GM12878 (cell line): ENCODE results near the gene NOC4L. TPM values are rescaled to one million over a fixed set of nuclear protein-coding genes. Genes with fewer than 3 reads are reported as not detected.
A peak's percentile ranks its signal among the peaks of the same experiment; 100 is the strongest.

ENCODE experiments used
- ATAC-seq: fragments of 200-7000 bp; cut with Tn5 transposase; 3 replicates; pipeline ENCODE4 v1.9.1; 2020; ENCODE audit warnings: mild to moderate bottlenecking, moderate library complexity
- BruUV-seq: library from RNA; stranded (reverse); fragments of 400-500 nt; replicated peaks from 2 replicates; lab custom pipeline; 2021; lab: Mats Ljungman, UMichigan
- CTCF ChIA-PET: fragments of 300-600 bp; sonication (Branson Sonifier 250); formaldehyde crosslinking; extraction: SDS; loops from one replicate; lab custom pipeline; 2021; ENCODE audit warnings: inconsistent platforms; lab: Yijun Ruan, JAX
- POLR2A ChIA-PET: fragments of 350-600 bp; formaldehyde crosslinking; extraction: SDS; loops from one replicate; lab custom pipeline; 2021; ENCODE audit warnings: inconsistent platforms; lab: Charles Lee
- RAD21 ChIA-PET: fragments of 300-600 bp; sonication (Branson Sonifier 250); formaldehyde crosslinking; loops from one replicate; lab custom pipeline; 2023; ENCODE audit warnings: antibody characterized with exemption; ENCODE audit not compliant: unreplicated experiment; lab: Charles Lee
- SMC1A ChIA-PET: fragments of 300-600 bp; sonication (Branson Sonifier 250); formaldehyde crosslinking; loops from one replicate; lab custom pipeline; 2023; ENCODE audit not compliant: unreplicated experiment, uncharacterized antibody; lab: Charles Lee
- DNase-seq: peaks from one replicate; pipeline ENCODE4 v3.0.0-alpha.2; 2011; ENCODE audit warnings: low read depth, low spot score
- FAIRE-seq: peaks from 3 replicates; lab custom pipeline; 2011; peaks lifted over from hg19 to GRCh38; lab: Jason Lieb, UNC
- H2AFZ ChIP-seq: 2 replicates; pipeline ENCODE4 v1.6.0; 2011; ENCODE audit warnings: low read depth, low read length, control low read depth; ENCODE audit not compliant: control insufficient read depth
- H3K27ac ChIP-seq: 2 replicates; pipeline ENCODE4 v1.5.1; 2011; ENCODE audit warnings: control low read depth; ENCODE audit not compliant: control insufficient read depth, insufficient read depth
- H3K27me3 ChIP-seq, 2 experiments: replicated peaks in 1 of 2; 2 replicates each; pipeline versions ENCODE4 v1.6.0 to v1.6.1; 2011; ENCODE audit warnings: low read length in 1 of 2; ENCODE audit not compliant: control insufficient read depth in 2 of 2, insufficient read depth in 2 of 2
- H3K36me3 ChIP-seq, 2 experiments: 2 replicates each; pipeline ENCODE4 v1.5.1; 2011; ENCODE audit warnings: low read length in 1 of 2; ENCODE audit not compliant: control insufficient read depth in 2 of 2, insufficient read depth in 2 of 2
- H3K4me1 ChIP-seq: 2 replicates; pipeline ENCODE4 v1.6.1; 2011; ENCODE audit warnings: mild to moderate bottlenecking, low read length, moderate library complexity, mixed read lengths; ENCODE audit not compliant: control insufficient read depth, insufficient read depth
- H3K4me2 ChIP-seq: 2 replicates; pipeline ENCODE4 v1.6.0; 2011; ENCODE audit warnings: control low read depth; ENCODE audit not compliant: control insufficient read depth, insufficient read depth
- H3K4me3 ChIP-seq: fragments of 200-600 bp; sonication (generic); 2 replicates; pipeline ENCODE4 v1.5.1; 2016
- H3K79me2 ChIP-seq: 2 replicates; pipeline ENCODE4 v1.6.0; 2011; ENCODE audit warnings: low read length; ENCODE audit not compliant: control insufficient read depth, insufficient read depth
- H3K9ac ChIP-seq: 2 replicates; pipeline ENCODE4 v1.8.0; 2011; ENCODE audit warnings: low read length, control low read depth, mixed read lengths; ENCODE audit not compliant: control insufficient read depth, insufficient read depth
- H3K9me3 ChIP-seq: replicated peaks from 3 replicates; pipeline ENCODE4 v1.5.1; 2011; ENCODE audit warnings: mild to moderate bottlenecking, low read length; ENCODE audit not compliant: control insufficient read depth, insufficient read depth
- H4K20me1 ChIP-seq: 2 replicates; pipeline ENCODE4 v1.6.0; 2011; ENCODE audit not compliant: control insufficient read depth, insufficient read depth
- BACH1 ChIP-seq: fragments of 450-650 bp; IDR thresholded peaks from 2 replicates; pipeline ENCODE4 v1.6.1; 2017; ENCODE audit warnings: mild to moderate bottlenecking, borderline replicate concordance
- CBFB ChIP-seq: IDR thresholded peaks from 2 replicates; pipeline ENCODE4 v1.6.1; 2016; ENCODE audit warnings: antibody characterized with exemption, low read depth
- HDAC2 ChIP-seq: fragments of 200-600 bp; sonication (generic); IDR thresholded peaks from 2 replicates; pipeline ENCODE4 v1.6.1; 2017
- HDGF ChIP-seq: fragments of 450-650 bp; IDR thresholded peaks from 2 replicates; pipeline ENCODE4 v1.6.1; 2016; ENCODE audit warnings: antibody characterized with exemption
- KAT2A ChIP-seq: conservative IDR thresholded peaks from 2 replicates; pipeline ENCODE4 v1.6.1; 2011; ENCODE audit warnings: low read depth, low read length; ENCODE audit not compliant: control insufficient read depth
- MYB ChIP-seq: fragments of 150-350 bp; IDR thresholded peaks from 2 replicates; pipeline ENCODE4 v1.6.1; 2014; ENCODE audit warnings: mild to moderate bottlenecking, low read depth, low read length, borderline replicate concordance
- NR2F1 ChIP-seq: fragments of 450-650 bp; conservative IDR thresholded peaks from 2 replicates; pipeline ENCODE4 v1.6.1; 2017; ENCODE audit warnings: mild to moderate bottlenecking
- PAX5 ChIP-seq: IDR thresholded peaks from 2 replicates; pipeline ENCODE4 v1.6.1; 2011; ENCODE audit warnings: low read depth, low read length, borderline replicate concordance
- RUNX3 ChIP-seq: IDR thresholded peaks from 2 replicates; pipeline ENCODE4 v1.6.1; 2012; ENCODE audit warnings: low read length, inconsistent platforms
- SREBF1 ChIP-seq: IDR thresholded peaks from 2 replicates; pipeline ENCODE4 v1.6.1; 2012; ENCODE audit warnings: mild to moderate bottlenecking, low read length
- ZBTB33 ChIP-seq: fragments of 450-650 bp; IDR thresholded peaks from 2 replicates; pipeline ENCODE4 v1.6.1; 2017; ENCODE audit warnings: mild to moderate bottlenecking
- WGBS: methylation state at CpG from one replicate; pipeline ENCODE4 v1.1.6; 2016; ENCODE audit warnings: low lambda C conversion rate; ENCODE audit not compliant: insufficient replicate concordance, insufficient coverage; ENCODE audit errors: missing lambda C conversion rate; 5-methylcytosine and 5-hydroxymethylcytosine counted together
- in situ Hi-C: fragments of 300-500 bp; cut with MboI; formaldehyde crosslinking; loops from 9 replicates; pipeline ENCODE4 v1.14.3; 2018; ENCODE audit warnings: mixed read lengths
- intact Hi-C: fragments of 100-400 bp; cut with micrococcal nuclease; formaldehyde crosslinking; loops from one replicate; pipeline ENCODE4 v1.14.2; 2022; ENCODE audit not compliant: unreplicated experiment
- polyA plus RNA-seq, 11 experiments: library from polyadenylated mRNA; depleted of rRNA in 4 of 11; unstranded in 6 of 11; stranded (reverse) in 5 of 11; fragments of >200 nt; fragmentation: Nextera tagmentation in 4 of 11; fragmentation: Illumina TruSeq in 1 of 11; extraction: Ambion mirVana in 4 of 11; extraction: Trizol in 1 of 11; gene quantifications; 1 replicate in 1 of 11; 2 replicates in 10 of 11; pipeline versions ENCODE4 v1.2.1 to v1.2.3, GENCODE V29; 2011 to 2016; ENCODE audit warnings: inconsistent platforms in 2 of 11, missing spikeins in 2 of 11, low read depth in 1 of 11
- total RNA-seq, 4 experiments: library from RNA; depleted of rRNA in 3 of 4; stranded (reverse); fragments of >200 nt in 3 of 4; fragmentation: Illumina TruSeq in 1 of 4; extraction: Trizol in 1 of 4; gene quantifications; 2 replicates each; pipeline versions ENCODE4 v1.2.1 to v1.2.3, GENCODE V29; 2013 to 2021
- TF ChIP-seq, protein P1 (sequence below): fragments of 450-650 bp; IDR thresholded peaks from 2 replicates; pipeline ENCODE4 v1.6.1; 2018; ENCODE audit warnings: borderline replicate concordance, mild to moderate bottlenecking; ENCODE audit not compliant: partially characterized antibody

Gene NOC4L
- total and polyA plus RNA-seq, 10 of the 15 experiments (the other 5 are each of a cell fraction or from before 2014, with no cell fraction given), result 0.72 to 68.2 (median 15.2) TPM

- in situ Hi-C loops (no loop called here), intact Hi-C loops (no loop called here)
- ATAC-seq (no peak), FAIRE-seq (peak; percentile 84), DNase-seq (no peak)
- Histone ChIP-seq H3K79me2 (no peaks in the 10 kb centered on the region), H3K27me3 (no peaks in the 10 kb centered on the region), H2AFZ (no peak overlapping the region), H3K4me2 (no peak overlapping the region), H3K4me1 (no peaks in the 10 kb centered on the region), H3K9me3 (peaks cover 8% of the 10 kb centered on the region), H3K36me3 (peaks cover 3 to 7% of the 10 kb centered on the region in 2 experiments), H3K27ac (no peak overlapping the region), H3K9ac (no peak overlapping the region), H4K20me1 (no peaks in the 10 kb centered on the region), H3K4me3 (no peak overlapping the region)
- ChIA-PET RAD21 (no interaction called here), POLR2A (no interaction called here), CTCF (no interaction called here), SMC1A (no interaction called here)
- TF ChIP-seq PAX5, result no peak
- 0 out of 2 replicates have a peak, but pooled peaks have one; percentile 35 for TF ChIP-seq HDGF
- TF ChIP-seq HDAC2, result no peak
- no peak for TF ChIP-seq CBFB
- TF ChIP-seq KAT2A, result no peak
- 98% methylated on average over 5 of the region's 5 CpGs for WGBS
- BruUV-seq, result no TSS peak
Observed at GRCh38 chr12:132157733-132158409, 13.6 kb downstream of the NOC4L start.

- WGBS, result 90% methylated on average over 31 of the region's 37 CpGs
- SMC1A ChIA-PET, result no interaction called here
- TF ChIP-seq BACH1 (no peak), ZBTB33 (0 out of 2 replicates have a peak, but pooled peaks have one; percentile 29), MYB (no peak), SREBF1 (no peak), RUNX3 (no peak), NR2F1 (no peak)
- TF ChIP-seq, protein P1, sequence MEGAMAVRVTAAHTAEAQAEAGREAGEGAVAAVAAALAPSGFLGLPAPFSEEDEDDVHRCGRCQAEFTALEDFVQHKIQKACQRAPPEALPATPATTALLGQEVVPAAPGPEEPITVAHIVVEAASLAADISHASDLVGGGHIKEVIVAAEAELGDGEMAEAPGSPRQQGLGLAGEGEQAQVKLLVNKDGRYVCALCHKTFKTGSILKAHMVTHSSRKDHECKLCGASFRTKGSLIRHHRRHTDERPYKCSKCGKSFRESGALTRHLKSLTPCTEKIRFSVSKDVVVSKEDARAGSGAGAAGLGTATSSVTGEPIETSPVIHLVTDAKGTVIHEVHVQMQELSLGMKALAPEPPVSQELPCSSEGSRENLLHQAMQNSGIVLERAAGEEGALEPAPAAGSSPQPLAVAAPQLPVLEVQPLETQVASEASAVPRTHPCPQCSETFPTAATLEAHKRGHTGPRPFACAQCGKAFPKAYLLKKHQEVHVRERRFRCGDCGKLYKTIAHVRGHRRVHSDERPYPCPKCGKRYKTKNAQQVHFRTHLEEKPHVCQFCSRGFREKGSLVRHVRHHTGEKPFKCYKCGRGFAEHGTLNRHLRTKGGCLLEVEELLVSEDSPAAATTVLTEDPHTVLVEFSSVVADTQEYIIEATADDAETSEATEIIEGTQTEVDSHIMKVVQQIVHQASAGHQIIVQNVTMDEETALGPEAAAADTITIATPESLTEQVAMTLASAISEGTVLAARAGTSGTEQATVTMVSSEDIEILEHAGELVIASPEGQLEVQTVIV, result no peak
Observed at GRCh38 chr12:132158677-132159554, 14.7 kb downstream of the NOC4L start.

More at GRCh38 chr12:132158677-132159554, 14.7 kb downstream of the NOC4L start:
- no TSS peak for BruUV-seq
- RAD21 ChIA-PET, result no interaction called here
- no peak for FAIRE-seq
- Histone ChIP-seq H3K9me3 (peaks cover 8% of the 10 kb centered on the region), H3K4me2 (no peak overlapping the region), H3K79me2 (no peaks in the 10 kb centered on the region), H2AFZ (no peak overlapping the region), H4K20me1 (no peaks in the 10 kb centered on the region), H3K9ac (no peak overlapping the region), H3K27me3 (no peaks in the 10 kb centered on the region), H3K4me1 (no peaks in the 10 kb centered on the region), H3K36me3 (peaks cover 3 to 7% of the 10 kb centered on the region in 2 experiments), H3K27ac (no peak overlapping the region), H3K4me3 (no peak overlapping the region)
- POLR2A ChIA-PET, result no interaction called here
- CTCF ChIA-PET, result no interaction called here
- in situ Hi-C loops, result no loop called here
- no peak for DNase-seq
- ATAC-seq, result no peak
- intact Hi-C loops, result no loop called here
